ENCODE results near the gene GDE1. TPM values are rescaled to one million over a fixed set of nuclear protein-coding genes. Genes with fewer than 3 reads are reported as not detected.

The GDE1 gene
- total and polyA plus RNA-seq, 2 experiments from 2014 or later, result 77.6 to 99.9 TPM

- 93% methylated on average over 1 of the region's 1 CpG for WGBS (ENCODE audit: low lambda C conversion rate, missing lambda C conversion rate)
- Histone ChIP-seq H3K27ac (no peak overlapping the region), H3K9me2 (replicated peaks; ENCODE audit: insufficient read depth) (no peaks in the 10 kb centered on the region), H3K79me2 (no peaks in the 10 kb centered on the region), H3K27me3 (no peaks in the 10 kb centered on the region), H3K4me2 (no peak overlapping the region), H3K9me3 (ENCODE audit: low read depth) (no peaks in the 10 kb centered on the region), H3K4me3 (no peak overlapping the region), H2AFZ (no peak overlapping the region), H3K36me3 (replicated peaks; ENCODE audit: insufficient read depth, low read depth) (no peaks in the 10 kb centered on the region), H4K20me1 (ENCODE audit: insufficient read depth, poor library complexity, severe bottlenecking) (no peaks in the 10 kb centered on the region), H3K4me1 (ENCODE audit: insufficient read depth) (no peaks in the 10 kb centered on the region)
- DNase-seq (ENCODE audit: low spot score), result no peak
- TF ChIP-seq CTCF (IDR thresholded peaks at IDR 0.05; ENCODE audit: poor library complexity) (no peak), EZH2 (IDR thresholded peaks at IDR 0.05; ENCODE audit: borderline replicate concordance) (no peak), EZH2phosphoT487 (IDR thresholded peaks at IDR 0.05; ENCODE audit: low read depth, severe bottlenecking, unreplicated experiment) (no peak)
Measured at GRCh38 chr16:19478505-19478904, 43.4 kb downstream of the GDE1 start.

GRCh38 chr16:19474617-19475016 is 47.3 kb downstream of the GDE1 start:
- no peak overlapping the region for H3K27ac ChIP-seq
- H3K4me2 ChIP-seq, result no peak overlapping the region
- WGBS (ENCODE audit: low lambda C conversion rate, missing lambda C conversion rate), result 82% methylated on average over 5 of the region's 5 CpGs
- H3K79me2 ChIP-seq, result no peaks in the 10 kb centered on the region
- DNase-seq (ENCODE audit: low spot score), result no peak
- H3K4me1 ChIP-seq (ENCODE audit: insufficient read depth), result no peaks in the 10 kb centered on the region
- H3K9me3 ChIP-seq (ENCODE audit: low read depth), result no peaks in the 10 kb centered on the region
- H3K9me2 ChIP-seq (replicated peaks; ENCODE audit: insufficient read depth), result no peaks in the 10 kb centered on the region
- H4K20me1 ChIP-seq (ENCODE audit: insufficient read depth, poor library complexity, severe bottlenecking), result no peaks in the 10 kb centered on the region
- no peak for TF ChIP-seq EZH2phosphoT487 (IDR thresholded peaks at IDR 0.05; ENCODE audit: low read depth, severe bottlenecking, unreplicated experiment)
- TF ChIP-seq CTCF (IDR thresholded peaks at IDR 0.05; ENCODE audit: poor library complexity), result no peak
- TF ChIP-seq EZH2 (IDR thresholded peaks at IDR 0.05; ENCODE audit: borderline replicate concordance), result no peak
- no peak overlapping the region for H3K4me3 ChIP-seq
- H3K27me3 ChIP-seq, result no peaks in the 10 kb centered on the region
- no peak overlapping the region for H2AFZ ChIP-seq
- H3K36me3 ChIP-seq (replicated peaks; ENCODE audit: insufficient read depth, low read depth), result no peaks in the 10 kb centered on the region

- Histone ChIP-seq H3K79me2 (no peaks in the 10 kb centered on the region), H3K27ac (no peak overlapping the region), H3K9me3 (ENCODE audit: low read depth) (no peaks in the 10 kb centered on the region), H3K4me1 (ENCODE audit: insufficient read depth) (no peaks in the 10 kb centered on the region), H3K4me2 (no peak overlapping the region), H3K36me3 (replicated peaks; ENCODE audit: insufficient read depth, low read depth) (no peaks in the 10 kb centered on the region), H4K20me1 (ENCODE audit: insufficient read depth, poor library complexity, severe bottlenecking) (no peaks in the 10 kb centered on the region), H3K9me2 (replicated peaks; ENCODE audit: insufficient read depth) (no peaks in the 10 kb centered on the region), H3K4me3 (no peak overlapping the region), H2AFZ (no peak overlapping the region), H3K27me3 (no peaks in the 10 kb centered on the region)
- no peak for TF ChIP-seq CTCF (IDR thresholded peaks at IDR 0.05; ENCODE audit: poor library complexity)
- TF ChIP-seq EZH2 (IDR thresholded peaks at IDR 0.05; ENCODE audit: borderline replicate concordance), result no peak
- no peak for TF ChIP-seq EZH2phosphoT487 (IDR thresholded peaks at IDR 0.05; ENCODE audit: low read depth, severe bottlenecking, unreplicated experiment)
- WGBS (ENCODE audit: low lambda C conversion rate, missing lambda C conversion rate), result 84% methylated on average over 6 of the region's 6 CpGs
- DNase-seq (ENCODE audit: low spot score), result no peak
Measured at GRCh38 chr16:19472482-19472881, 49.4 kb downstream of the GDE1 start.

GRCh38 chr16:19468300-19468699 is 53.6 kb downstream of the GDE1 start:
- no peak overlapping the region for H3K27ac ChIP-seq
- H3K4me1 ChIP-seq (ENCODE audit: insufficient read depth), result no peaks in the 10 kb centered on the region
- H3K9me3 ChIP-seq (ENCODE audit: low read depth), result no peaks in the 10 kb centered on the region
- no peaks in the 10 kb centered on the region for H3K79me2 ChIP-seq
- no peak overlapping the region for H3K4me2 ChIP-seq
- no peak overlapping the region for H2AFZ ChIP-seq
- no peaks in the 10 kb centered on the region for H3K9me2 ChIP-seq (replicated peaks; ENCODE audit: insufficient read depth)
- WGBS (ENCODE audit: low lambda C conversion rate, missing lambda C conversion rate), result 94% methylated on average over 3 of the region's 3 CpGs
- no peak overlapping the region for H3K4me3 ChIP-seq
- no peak for TF ChIP-seq EZH2 (IDR thresholded peaks at IDR 0.05; ENCODE audit: borderline replicate concordance)
- no peak for TF ChIP-seq CTCF (IDR thresholded peaks at IDR 0.05; ENCODE audit: poor library complexity)
- TF ChIP-seq EZH2phosphoT487 (IDR thresholded peaks at IDR 0.05; ENCODE audit: low read depth, severe bottlenecking, unreplicated experiment), result no peak
- H3K27me3 ChIP-seq, result no peaks in the 10 kb centered on the region
- DNase-seq (ENCODE audit: low spot score), result no peak
- no peaks in the 10 kb centered on the region for H3K36me3 ChIP-seq (replicated peaks; ENCODE audit: insufficient read depth, low read depth)
- no peaks in the 10 kb centered on the region for H4K20me1 ChIP-seq (ENCODE audit: insufficient read depth, poor library complexity, severe bottlenecking)
